Ammon's horn (tissue), 1 donor: ENCODE results near the gene SENP5.
"Not testable (repeated sequence)": the region's sequence is repeated elsewhere in the genome, so short reads cannot be mapped to it uniquely, and the experiment has no call there.

ENCODE experiments used
- DNase-seq: peaks from one replicate; pipeline ENCODE4 v3.0.0-alpha.2; 2016; ENCODE audit warnings: low spot score

SENP5 gene

DNA sequence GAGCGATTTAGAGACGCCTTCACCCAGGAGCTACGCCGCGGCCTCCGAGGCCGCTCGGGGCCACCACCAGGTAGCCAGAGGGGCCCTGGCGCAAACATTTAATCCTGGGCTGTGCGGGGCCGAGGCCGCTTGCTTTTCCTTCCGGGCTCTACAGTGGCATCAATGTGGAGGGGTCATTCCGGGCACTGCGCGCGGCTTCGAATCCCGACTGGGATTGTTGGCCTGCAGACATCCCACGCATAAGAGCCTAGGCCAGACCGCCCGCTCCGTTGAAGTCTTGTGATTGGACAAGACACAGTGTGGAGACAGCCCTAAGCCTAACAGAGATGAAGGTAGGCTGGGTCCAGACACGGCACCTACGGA, 75.2 kb downstream of the SENP5 start:
- DNase-seq: no peak

DNA sequence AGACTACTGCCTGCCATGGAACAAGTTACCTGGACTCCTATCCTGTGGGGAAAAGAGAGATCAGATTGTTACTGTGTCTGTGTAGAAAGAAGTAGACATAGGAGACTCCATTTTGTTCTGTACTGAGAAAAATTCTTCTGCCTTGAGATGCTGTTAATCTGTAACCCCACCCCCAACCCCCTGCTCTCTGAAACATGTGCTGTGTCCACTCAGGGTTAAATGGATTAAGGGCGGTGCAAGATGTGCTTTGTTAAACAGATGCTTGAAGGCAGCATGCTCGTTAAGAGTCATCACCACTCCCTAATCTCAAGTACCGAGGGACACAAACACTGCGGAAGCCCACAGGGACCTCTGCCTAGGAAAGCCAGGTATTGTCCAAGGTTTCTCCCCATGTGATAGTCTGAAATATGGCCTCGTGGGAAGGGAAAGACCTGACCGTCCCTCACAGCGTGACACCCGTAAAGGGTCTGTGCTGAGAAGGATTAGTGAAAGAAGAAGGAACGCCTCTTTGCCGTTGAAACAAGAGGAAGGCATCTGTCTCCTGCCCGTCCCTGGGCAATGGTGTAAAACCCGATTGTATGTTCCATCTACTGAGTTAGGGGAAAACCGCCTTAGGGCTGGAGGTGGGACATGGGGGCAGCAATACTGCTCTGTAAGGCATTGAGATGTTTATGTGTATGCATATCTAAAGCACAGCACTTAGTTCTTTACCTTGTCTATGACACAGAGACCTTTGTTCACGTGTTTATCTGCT, 76.5 kb downstream of the SENP5 start:
- not testable (repeated sequence) for DNase-seq

DNA sequence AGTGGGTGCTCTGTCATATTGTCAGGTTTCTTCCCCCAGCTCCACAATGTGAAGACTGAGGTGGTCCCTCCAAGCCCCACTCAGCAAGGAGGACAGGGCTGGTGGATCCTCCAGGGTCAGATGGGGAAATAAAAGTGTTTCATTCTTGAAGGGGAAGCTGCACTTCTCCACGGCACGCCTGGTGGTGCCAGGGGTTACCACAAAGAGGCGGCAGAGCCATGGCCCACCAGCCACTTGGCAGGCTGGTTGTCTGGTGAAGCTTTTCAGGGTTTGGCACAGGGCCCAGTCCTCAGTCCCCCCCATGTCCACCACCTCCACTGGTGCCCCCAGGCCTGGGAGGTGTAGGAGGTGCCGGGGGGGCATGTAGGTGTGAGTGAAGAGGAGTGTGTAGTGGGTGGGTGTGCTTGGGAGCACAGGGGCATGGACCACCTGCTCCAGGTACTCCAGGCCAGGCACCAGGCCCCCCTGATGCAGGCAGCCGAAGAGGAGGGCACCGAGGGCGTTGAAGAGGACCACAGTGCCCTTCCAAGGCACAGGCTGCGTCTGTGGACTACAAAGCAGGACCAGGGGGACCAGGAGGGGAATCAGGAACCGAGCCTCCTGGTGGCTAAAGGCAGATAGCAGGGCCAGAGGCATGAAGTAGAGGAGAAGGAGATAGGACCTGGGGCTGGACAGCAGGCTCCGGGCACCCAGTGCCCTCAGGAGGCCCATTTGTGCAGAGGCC, 79.6 kb downstream of the SENP5 start:
- DNase-seq: no peak

GRCh38 chr3:196947860-196948441, 80.2 kb downstream of the SENP5 start:
- no peak for DNase-seq

GRCh38 chr3:196948442-196949284, 80.9 kb downstream of the SENP5 start:
- no peak for DNase-seq

DNA sequence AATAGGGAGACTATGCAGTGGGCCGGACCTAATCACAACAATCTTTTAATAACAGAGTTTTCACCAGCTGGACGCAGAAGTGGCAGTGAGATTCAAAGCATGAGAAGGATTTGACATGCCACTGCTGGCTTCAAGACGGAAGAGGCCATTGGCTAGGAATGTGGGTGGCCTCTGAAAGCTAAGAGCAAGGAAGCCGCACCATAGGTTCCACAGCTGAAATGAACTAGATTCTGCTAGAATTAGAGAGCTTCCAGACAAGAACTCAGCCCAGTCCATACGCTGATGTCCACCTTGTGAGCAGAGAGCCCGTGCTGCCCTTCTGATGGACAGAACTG, 81.5 kb downstream of the SENP5 start:
- no peak for DNase-seq

- no peak for DNase-seq
Observed at GRCh38 chr3:196949750-196950149, 82.0 kb downstream of the SENP5 start.

DNA sequence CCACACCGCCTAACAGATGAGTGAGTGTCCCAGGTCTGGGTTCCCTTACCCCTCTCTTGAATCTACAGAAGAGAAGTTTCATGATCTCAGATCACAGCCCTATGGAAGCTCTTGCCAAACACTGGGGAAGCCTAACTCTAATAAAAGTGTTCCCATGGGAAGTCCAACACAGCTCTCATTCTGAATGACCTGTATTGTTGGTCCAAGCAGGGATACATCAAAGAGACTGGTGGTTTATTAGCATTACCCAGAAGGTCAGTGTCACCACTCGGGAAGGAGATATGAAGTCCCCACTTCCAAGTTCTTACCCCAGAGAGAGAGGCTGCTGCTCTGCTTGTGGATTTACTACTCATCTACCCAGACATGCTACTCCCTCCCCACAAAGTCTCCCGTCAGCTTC, 83.7 kb downstream of the SENP5 start:
- no peak for DNase-seq

DNA sequence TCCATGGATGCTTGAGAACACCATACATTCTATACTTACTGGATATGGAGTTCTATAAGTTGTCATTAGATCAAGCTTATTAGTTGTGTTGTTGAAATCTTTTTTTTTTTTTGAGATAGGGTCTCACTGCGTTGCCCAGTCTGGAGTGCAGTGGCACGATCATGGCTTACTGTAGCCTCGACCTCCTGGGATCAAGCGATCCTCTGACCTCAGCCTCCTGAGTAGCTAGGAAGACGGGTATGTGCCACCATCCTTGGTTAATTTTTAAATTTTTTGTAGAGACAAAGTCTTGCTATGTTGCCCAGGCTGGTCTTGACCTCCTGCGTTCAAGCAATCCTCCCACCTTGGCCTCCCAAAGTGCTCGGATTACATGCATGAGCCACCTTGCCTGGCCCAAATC, 87.1 kb downstream of the SENP5 start:
- DNase-seq: no peak

GRCh38 chr3:196962108-196962929, 94.6 kb downstream of the SENP5 start:
- no peak for DNase-seq

GRCh38 chr3:196962930-196963630, 95.4 kb downstream of the SENP5 start:
- DNase-seq: no peak

GRCh38 chr3:196963631-196963953, 95.9 kb downstream of the SENP5 start:
- no peak for DNase-seq

GRCh38 chr3:196965112-196965803, 97.5 kb downstream of the SENP5 start:
- DNase-seq: no peak

- no peak for DNase-seq
Observed at GRCh38 chr3:196965804-196966173, 98.1 kb downstream of the SENP5 start.

GRCh38 chr3:196966526-196967401, 99.0 kb downstream of the SENP5 start:
- DNase-seq: no peak

- DNase-seq: no peak
Observed at GRCh38 chr3:196967412-196968232, 99.9 kb downstream of the SENP5 start.

GRCh38 chr3:196968233-196969133, 100.8 kb downstream of the SENP5 start, which contains the start of gene PIGZ:
Gene PIGZ (minus strand): TSS chr3:196968833. CDS start chr3:196952031, 16,802 bp downstream.
- DNase-seq: peak; percentile 53
